Endothelial cell of umbilical vein (primary cell): ENCODE results near the gene CPSF2. TPM values are rescaled to one million over a fixed set of nuclear protein-coding genes. Genes with fewer than 3 reads are reported as not detected.

Experiments
- BruUV-seq: library from RNA; stranded (reverse); fragments of 400-500 nt; replicated peaks from 2 replicates; lab custom pipeline; 2021; lab: Mats Ljungman, UMichigan
- CTCF ChIA-PET: fragments of 300-600, 350-600 bp; sonication (Branson Sonifier 250); formaldehyde crosslinking; loops from one replicate; lab custom pipeline; 2021; ENCODE audit warnings: antibody characterized with exemption, inconsistent platforms; lab: Charles Lee
- POLR2A ChIA-PET: fragments of 300-600, 350-600 bp; sonication (Branson Sonifier 250); formaldehyde crosslinking; loops from one replicate; lab custom pipeline; 2021; ENCODE audit warnings: antibody characterized with exemption, inconsistent platforms; lab: Charles Lee
- DNase-seq: peaks from one replicate; pipeline ENCODE4 v3.0.0-alpha.2; 2011; ENCODE audit warnings: low read depth, low spot score
- FAIRE-seq: peaks from 2 replicates; lab custom pipeline; 2011; peaks lifted over from hg19 to GRCh38; lab: Jason Lieb, UNC
- H2AFZ ChIP-seq: 2 replicates; pipeline ENCODE4 v1.6.0; 2012; ENCODE audit warnings: low read depth, low read length, control low read depth, inconsistent platforms
- H3K27ac ChIP-seq: 2 replicates; pipeline ENCODE4 v1.5.1; 2011; ENCODE audit warnings: low read depth, mild to moderate bottlenecking, control low read depth, low read length, moderate library complexity; ENCODE audit not compliant: insufficient read depth
- H3K27me3 ChIP-seq, 2 experiments: 2 replicates each; pipeline versions ENCODE4 v1.6.0 to v1.6.1; 2011; ENCODE audit warnings: low read length in 2 of 2, mixed read lengths in 1 of 2; ENCODE audit not compliant: control insufficient read depth in 2 of 2, insufficient read depth in 2 of 2
- H3K36me3 ChIP-seq, 2 experiments: 2 replicates in 1 of 2; 3 replicates in 1 of 2; pipeline ENCODE4 v1.5.1; 2011; ENCODE audit warnings: low read length in 2 of 2, mild to moderate bottlenecking in 1 of 2, moderate library complexity in 1 of 2; ENCODE audit not compliant: control insufficient read depth in 2 of 2, insufficient read depth in 2 of 2; ENCODE audit errors: extremely low read depth in 1 of 2
- H3K4me1 ChIP-seq: 3 replicates; pipeline ENCODE4 v1.5.1; 2011; ENCODE audit warnings: mild to moderate bottlenecking, low read length; ENCODE audit not compliant: control insufficient read depth, insufficient read depth; ENCODE audit errors: extremely low read depth
- H3K4me2 ChIP-seq: 2 replicates; pipeline ENCODE4 v1.6.1; 2011; ENCODE audit warnings: low read length, control low read depth, mixed read lengths; ENCODE audit not compliant: insufficient read depth
- H3K4me3 ChIP-seq, 3 experiments: fragments of 200-600 bp in 1 of 3; sonication (generic), shearing (Covaris generic) in 1 of 3; replicated peaks in 1 of 3; 2 replicates each; pipeline ENCODE4 v1.5.1; 2011 to 2016; ENCODE audit warnings: control low read depth in 3 of 3, low read length in 3 of 3, mild to moderate bottlenecking in 2 of 3, inconsistent platforms in 1 of 3, low read depth in 1 of 3, moderate library complexity in 1 of 3; ENCODE audit not compliant: insufficient read depth in 1 of 3
- H3K79me2 ChIP-seq: 2 replicates; pipeline ENCODE4 v1.6.0; 2012; ENCODE audit warnings: low read length, inconsistent platforms; ENCODE audit not compliant: control insufficient read depth, insufficient read depth
- H3K9ac ChIP-seq: replicated peaks from 2 replicates; pipeline ENCODE3; 2011; ENCODE audit warnings: low read length, control low read depth; ENCODE audit not compliant: insufficient read depth; ENCODE audit errors: extremely low read depth
- H3K9me1 ChIP-seq: replicated peaks from 3 replicates; pipeline ENCODE4 v1.6.0; 2011; ENCODE audit warnings: mild to moderate bottlenecking, low read length; ENCODE audit not compliant: control insufficient read depth, insufficient read depth; ENCODE audit errors: extremely low read depth
- H3K9me3 ChIP-seq: replicated peaks from 2 replicates; pipeline ENCODE4 v1.5.1; 2012; ENCODE audit warnings: low read length, inconsistent platforms; ENCODE audit not compliant: control insufficient read depth, insufficient read depth
- H4K20me1 ChIP-seq: replicated peaks from 2 replicates; pipeline ENCODE3; 2011; ENCODE audit warnings: mild to moderate bottlenecking, low read length; ENCODE audit not compliant: control insufficient read depth, insufficient read depth; ENCODE audit errors: extremely low read depth
- EZH2 ChIP-seq: IDR thresholded peaks from 2 replicates; pipeline ENCODE4 v1.6.1; 2012; ENCODE audit warnings: borderline replicate concordance, low read depth, mild to moderate bottlenecking, moderate library complexity, low read length, inconsistent platforms; ENCODE audit not compliant: severe bottlenecking
- FOS ChIP-seq: IDR thresholded peaks from 2 replicates; pipeline ENCODE4 v1.6.1; 2011; ENCODE audit warnings: mild to moderate bottlenecking, low read length, moderate library complexity, borderline replicate concordance; ENCODE audit not compliant: insufficient read depth
- GATA2 ChIP-seq: IDR thresholded peaks from 2 replicates; pipeline ENCODE4 v1.7.0; 2011; ENCODE audit warnings: low read depth, mild to moderate bottlenecking, moderate library complexity, mixed read lengths, low read length; ENCODE audit not compliant: insufficient read length, insufficient read depth
- JUN ChIP-seq: IDR thresholded peaks from 2 replicates; pipeline ENCODE4 v1.6.1; 2011; ENCODE audit warnings: borderline replicate concordance, low read depth; ENCODE audit not compliant: insufficient read length, insufficient read depth
- MYC ChIP-seq: IDR thresholded peaks from one replicate; pipeline ENCODE4 v1.6.1; 2011; ENCODE audit warnings: mild to moderate bottlenecking, low read depth, low read length
- POLR2A ChIP-seq: IDR thresholded peaks from 2 replicates; pipeline ENCODE4 v1.6.1; 2012; ENCODE audit warnings: low read depth, mild to moderate bottlenecking, control low read depth, low read length
- POLR2AphosphoS5 ChIP-seq: IDR thresholded peaks from 2 replicates; pipeline ENCODE4 v1.6.1; 2012; ENCODE audit warnings: low read depth, mild to moderate bottlenecking, control low read depth, low read length, moderate library complexity; ENCODE audit not compliant: insufficient read depth
- dilution Hi-C: fragments of 300-500 bp; cut with MboI; formaldehyde crosslinking; loops from one replicate; pipeline ENCODE4 v1.15.0; 2019; ENCODE audit warnings: low sequenced_read_pairs; ENCODE audit not compliant: extremely low pct_ligation_motif_present
- intact Hi-C: fragments of 100-400 bp; cut with micrococcal nuclease; formaldehyde crosslinking; loops from one replicate; pipeline ENCODE4 v1.10.0; 2022
- polyA plus RNA-seq, 4 experiments: library from polyadenylated mRNA; depleted of rRNA in 3 of 4; stranded (reverse) in 3 of 4; unstranded in 1 of 4; fragments of >200 nt; gene quantifications; 2 replicates each; pipeline versions ENCODE4 v1.2.1 to v1.2.3, GENCODE V29; 2011 to 2012; ENCODE audit warnings: missing spikeins in 1 of 4
- total RNA-seq: library from RNA; stranded (reverse); gene quantifications from 2 replicates; pipeline ENCODE4 v1.2.3, GENCODE V29; 2021
- TF ChIP-seq, protein P1 (sequence below): IDR thresholded peaks from 2 replicates; pipeline ENCODE4 v1.6.1; 2011; ENCODE audit not compliant: insufficient read depth, insufficient read length
- TF ChIP-seq, protein P2 (sequence below), 2 donors: IDR thresholded peaks; 1 replicate in 1 of 2; 2 replicates in 1 of 2; pipeline ENCODE4 v1.5.1; 2011; ENCODE audit warnings: low read length in 2 of 2, mild to moderate bottlenecking in 2 of 2, moderate library complexity in 2 of 2, control low read depth in 1 of 2, inconsistent platforms in 1 of 2, low read depth in 1 of 2; ENCODE audit not compliant: insufficient read depth in 1 of 2; ENCODE audit errors: extremely low read depth in 1 of 2

Gene CPSF2
- total and polyA plus RNA-seq, 2 donors (not counting 3 experiments of a cell fraction or from before 2014, with no cell fraction given) = 8.3 to 81.7 TPM

DNA sequence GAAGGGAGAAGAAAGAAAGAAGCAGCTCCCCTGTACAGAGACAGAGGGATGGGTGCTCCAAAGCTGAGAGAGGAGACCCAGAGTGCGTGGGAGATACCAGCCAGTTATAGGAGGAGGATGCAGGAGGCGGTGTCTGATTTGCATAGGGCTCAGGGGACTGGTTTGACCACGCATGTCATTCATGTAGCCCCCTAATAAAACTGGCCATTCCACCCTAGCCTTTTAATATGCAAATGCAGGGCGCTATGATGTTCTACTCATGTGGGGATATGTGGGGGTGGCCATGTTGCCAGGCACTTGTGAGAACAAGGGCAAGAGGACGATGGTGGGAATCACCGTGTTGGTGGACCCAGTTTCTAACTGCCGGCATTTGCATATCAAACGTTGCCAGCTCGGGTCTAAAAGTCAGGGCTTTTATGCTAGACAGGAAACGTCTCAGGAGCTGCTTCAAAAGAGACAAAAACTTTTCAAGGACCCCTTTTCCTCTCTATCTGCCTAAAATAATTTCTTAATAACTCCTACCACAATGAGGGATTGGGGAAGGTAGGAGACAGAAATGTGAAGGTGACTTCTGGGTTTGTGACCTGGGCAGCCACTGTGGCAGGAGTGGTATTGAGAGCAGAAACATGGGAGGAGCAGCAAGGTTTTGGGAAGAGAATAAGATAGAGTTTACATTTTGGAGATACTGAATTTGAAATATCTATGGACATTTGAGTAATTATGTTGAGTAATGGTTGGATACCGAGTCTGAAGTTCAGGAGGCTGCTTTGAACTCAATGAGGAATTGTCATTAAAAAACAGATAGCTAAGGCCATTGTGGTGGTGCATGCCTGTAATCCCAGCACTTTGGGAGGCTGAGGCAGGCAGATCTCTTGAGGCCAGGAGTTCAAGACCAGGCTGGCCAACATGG lies 13.2 kb upstream of the CPSF2 start:
- CTCF ChIA-PET = interaction anchor here (4.0 kb wide), 1 partner anchor 13 kb away, joined by 145 read pairs; the partner anchor contains the start of genes CPSF2 and NDUFB1
- Histone ChIP-seq H3K9me1 (no peaks in the 10 kb centered on the region), H3K27me3 (peaks cover 0 to 1% of the 10 kb centered on the region in 2 experiments), H3K9me3 (no peaks in the 10 kb centered on the region), H3K4me1 (peaks cover 5% of the 10 kb centered on the region), H3K27ac (no peak overlapping the region), H2AFZ (peak overlapping the region; percentile 36), H3K79me2 (peaks cover 7% of the 10 kb centered on the region), H3K36me3 (no peaks in the 10 kb centered on the region), H4K20me1 (no peaks in the 10 kb centered on the region), H3K4me3 (no peak overlapping the region), H3K4me2 (no peak overlapping the region), H3K9ac (no peak overlapping the region)
- intact Hi-C loops (loop anchor here (5.0 to 10.0 kb wide), 3 partner anchors 126 to 1076 kb away; partner anchors contain the start of genes FBLN5, LYSET and MOAP1), dilution Hi-C loops (no loop called here)
- DNase-seq (no peak), FAIRE-seq (no peak)
- POLR2A ChIA-PET = no interaction called here
- TF ChIP-seq MYC (no peak), POLR2A (no peak), GATA2 (no peak), FOS (no peak), EZH2 (no peak), POLR2AphosphoS5 (no peak), JUN (no peak)
- TF ChIP-seq, protein P1, sequence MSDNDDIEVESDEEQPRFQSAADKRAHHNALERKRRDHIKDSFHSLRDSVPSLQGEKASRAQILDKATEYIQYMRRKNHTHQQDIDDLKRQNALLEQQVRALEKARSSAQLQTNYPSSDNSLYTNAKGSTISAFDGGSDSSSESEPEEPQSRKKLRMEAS = no peak
- TF ChIP-seq, protein P2, sequence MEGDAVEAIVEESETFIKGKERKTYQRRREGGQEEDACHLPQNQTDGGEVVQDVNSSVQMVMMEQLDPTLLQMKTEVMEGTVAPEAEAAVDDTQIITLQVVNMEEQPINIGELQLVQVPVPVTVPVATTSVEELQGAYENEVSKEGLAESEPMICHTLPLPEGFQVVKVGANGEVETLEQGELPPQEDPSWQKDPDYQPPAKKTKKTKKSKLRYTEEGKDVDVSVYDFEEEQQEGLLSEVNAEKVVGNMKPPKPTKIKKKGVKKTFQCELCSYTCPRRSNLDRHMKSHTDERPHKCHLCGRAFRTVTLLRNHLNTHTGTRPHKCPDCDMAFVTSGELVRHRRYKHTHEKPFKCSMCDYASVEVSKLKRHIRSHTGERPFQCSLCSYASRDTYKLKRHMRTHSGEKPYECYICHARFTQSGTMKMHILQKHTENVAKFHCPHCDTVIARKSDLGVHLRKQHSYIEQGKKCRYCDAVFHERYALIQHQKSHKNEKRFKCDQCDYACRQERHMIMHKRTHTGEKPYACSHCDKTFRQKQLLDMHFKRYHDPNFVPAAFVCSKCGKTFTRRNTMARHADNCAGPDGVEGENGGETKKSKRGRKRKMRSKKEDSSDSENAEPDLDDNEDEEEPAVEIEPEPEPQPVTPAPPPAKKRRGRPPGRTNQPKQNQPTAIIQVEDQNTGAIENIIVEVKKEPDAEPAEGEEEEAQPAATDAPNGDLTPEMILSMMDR (IDR thresholded peaks at IDR 0.05; ENCODE audit: extremely low read depth in 1 of 2, insufficient read depth in 1 of 2, low read depth in 1 of 2, low read length in 2 of 2) = no peak
- no TSS peak for BruUV-seq
